BLaER1 treated with 17β-estradiol and CSF1 and Interleukin-3, amounts not matched to agents 10 nM and 100 nM (cell line): ENCODE results near the gene LENEP.

Source experiments
- H3K27ac ChIP-seq, 11 experiments: shearing (Covaris generic); formaldehyde crosslinking; 2 replicates each; pipeline ENCODE4 v1.8.1; 2022
- H3K27me3 ChIP-seq, 11 experiments: shearing (Covaris generic); formaldehyde crosslinking; 2 replicates each; pipeline ENCODE4 v1.8.1; 2022
- H3K36me3 ChIP-seq, 11 experiments: shearing (Covaris generic); formaldehyde crosslinking; 2 replicates each; pipeline ENCODE4 v1.8.1; 2022
- H3K4me1 ChIP-seq, 10 experiments: shearing (Covaris generic); formaldehyde crosslinking; 2 replicates each; pipeline ENCODE4 v1.8.1; 2022
- H3K4me2 ChIP-seq, 11 experiments: shearing (Covaris generic); formaldehyde crosslinking; 2 replicates each; pipeline ENCODE4 v1.8.1; 2022
- H3K4me3 ChIP-seq, 10 experiments: shearing (Covaris generic); formaldehyde crosslinking; 2 replicates each; pipeline ENCODE4 v1.8.1; 2022
- H3K9ac ChIP-seq, 11 experiments: shearing (Covaris generic); formaldehyde crosslinking; 2 replicates each; pipeline ENCODE4 v1.8.1; 2022
- H3K9me3 ChIP-seq, 11 experiments: shearing (Covaris generic); formaldehyde crosslinking; replicated peaks in 1 of 11; 2 replicates each; pipeline ENCODE4 v1.8.1; 2022
- H4K20me1 ChIP-seq, 11 experiments: shearing (Covaris generic); formaldehyde crosslinking; 2 replicates each; pipeline ENCODE4 v1.8.1; 2022
- Cebpa-rat ChIP-seq, 11 experiments: shearing (Covaris generic); IDR thresholded peaks; 2 replicates each; pipeline ENCODE4 v1.8.1; 2022

Gene LENEP

GRCh38 chr1:154951901-154952657 is 41.3 kb upstream of the LENEP start:
- Histone ChIP-seq H3K9me3 (no peaks in the 10 kb centered on the region), H3K4me2 (peak overlapping the region; percentile 89 to 98 (median 96)), H3K9ac (peak overlapping the region; percentile 13 to 85 (median 64); a peak in 20 of 22 replicates), H3K36me3 (peaks cover 31 to 46% (median 40%) of the 10 kb centered on the region in 11 experiments), H3K4me1 (peaks cover 64 to 86% (median 82%) of the 10 kb centered on the region in 10 experiments), H4K20me1 (peaks cover 11 to 61% (median 31%) of the 10 kb centered on the region in 11 experiments; a peak in 14 of 22 replicates), H3K27me3 (no peaks in the 10 kb centered on the region), H3K4me3 (peak overlapping the region; percentile 2 to 71 (median 30); a peak in 13 of 20 replicates), H3K27ac (peak overlapping the region in 9 of 11 experiments; percentile 3 to 94 (median 80); a peak in 17 of 22 replicates)
- TF ChIP-seq Cebpa-rat (IDR thresholded peaks at IDR 0.05), result no peak

GRCh38 chr1:154952664-154953063 is 40.7 kb upstream of the LENEP start:
- Histone ChIP-seq H4K20me1 (peaks cover 11 to 61% (median 31%) of the 10 kb centered on the region in 11 experiments; a peak in 14 of 22 replicates), H3K4me2 (peak overlapping the region; percentile 89 to 98 (median 96)), H3K9ac (peak overlapping the region; percentile 13 to 85 (median 64); a peak in 16 of 22 replicates), H3K9me3 (no peaks in the 10 kb centered on the region), H3K4me3 (peak overlapping the region in 7 of 10 experiments; percentile 16 to 71 (median 66); a peak in 10 of 20 replicates), H3K27ac (peak overlapping the region in 8 of 11 experiments; percentile 22 to 94 (median 84); a peak in 16 of 22 replicates), H3K36me3 (peaks cover 25 to 46% (median 36%) of the 10 kb centered on the region in 11 experiments), H3K4me1 (peaks cover 70 to 87% (median 82%) of the 10 kb centered on the region in 10 experiments), H3K27me3 (no peaks in the 10 kb centered on the region)
- no peak for TF ChIP-seq Cebpa-rat (IDR thresholded peaks at IDR 0.05)

- Histone ChIP-seq H3K4me1 (peaks cover 72 to 87% (median 80%) of the 10 kb centered on the region in 10 experiments), H3K4me2 (peak overlapping the region; percentile 89 to 98 (median 96))
Measured at GRCh38 chr1:154953611-154954038, 39.8 kb upstream of the LENEP start.

GRCh38 chr1:154954541-154954940 is 38.8 kb upstream of the LENEP start:
- Histone ChIP-seq H3K36me3 (peaks cover 30 to 46% (median 35%) of the 10 kb centered on the region in 11 experiments), H3K27ac (peak overlapping the region in 10 of 11 experiments; percentile 78 to 94 (median 86); a peak in 20 of 22 replicates), H3K4me1 (peaks cover 78 to 90% (median 86%) of the 10 kb centered on the region in 10 experiments), H4K20me1 (peaks cover 11 to 51% (median 30%) of the 10 kb centered on the region in 11 experiments; a peak in 14 of 22 replicates), H3K4me3 (peak overlapping the region; percentile 61 to 76 (median 71)), H3K9ac (peak overlapping the region; percentile 67 to 86 (median 83)), H3K27me3 (no peaks in the 10 kb centered on the region), H3K4me2 (peak overlapping the region; percentile 89 to 98 (median 96)), H3K9me3 (no peaks in the 10 kb centered on the region)
- no peak for TF ChIP-seq Cebpa-rat (IDR thresholded peaks at IDR 0.05)

More at GRCh38 chr1:154953611-154954038, 39.8 kb upstream of the LENEP start:
- Histone ChIP-seq H3K9ac (peak overlapping the region in 7 of 11 experiments; percentile 67 to 85 (median 81); a peak in 9 of 22 replicates), H3K27me3 (no peaks in the 10 kb centered on the region), H3K27ac (peak overlapping the region in 10 of 11 experiments; percentile 16 to 94 (median 82); a peak in 15 of 22 replicates), H4K20me1 (peaks cover 11 to 52% (median 28%) of the 10 kb centered on the region in 11 experiments; a peak in 14 of 22 replicates), H3K9me3 (no peaks in the 10 kb centered on the region), H3K4me3 (peak overlapping the region in 9 of 10 experiments; percentile 2 to 71 (median 67); a peak in 12 of 20 replicates), H3K36me3 (peaks cover 22 to 45% (median 32%) of the 10 kb centered on the region in 11 experiments)
- no peak for TF ChIP-seq Cebpa-rat (IDR thresholded peaks at IDR 0.05)

GRCh38 chr1:154955039-154955717 is 38.2 kb upstream of the LENEP start:
- H3K9me3 ChIP-seq, result no peaks in the 10 kb centered on the region
- no peaks in the 10 kb centered on the region for H3K27me3 ChIP-seq
- H3K4me2 ChIP-seq, result peak overlapping the region; percentile 89 to 98 (median 96)
- peaks cover 31 to 46% (median 34%) of the 10 kb centered on the region in 11 experiments for H3K36me3 ChIP-seq
- H3K27ac ChIP-seq, result peak overlapping the region; percentile 66 to 94 (median 86)
- no peak for TF ChIP-seq Cebpa-rat (IDR thresholded peaks at IDR 0.05)
- H3K4me1 ChIP-seq, result peaks cover 85 to 95% (median 92%) of the 10 kb centered on the region in 10 experiments
- H4K20me1 ChIP-seq, result peaks cover 11 to 48% (median 30%) of the 10 kb centered on the region in 11 experiments; a peak in 14 of 22 replicates
- peak overlapping the region; percentile 61 to 76 (median 71) for H3K4me3 ChIP-seq
- H3K9ac ChIP-seq, result peak overlapping the region; percentile 74 to 86 (median 83)

GRCh38 chr1:154955718-154956543 is 37.5 kb upstream of the LENEP start, which contains the start of gene PBXIP1:
PBXIP1 (minus strand) TSS chr1:154956099; CDS start chr1:154953721, 2,378 bp downstream.
- Histone ChIP-seq H3K27me3 (no peaks in the 10 kb centered on the region), H3K36me3 (peaks cover 23 to 39% (median 27%) of the 10 kb centered on the region in 11 experiments), H4K20me1 (peaks cover 11 to 44% (median 27%) of the 10 kb centered on the region in 11 experiments; a peak in 13 of 22 replicates), H3K9ac (peak within 1 kb of the TSS; percentile 74 to 86 (median 83)), H3K4me1 (peaks cover 86 to 96% (median 92%) of the 10 kb centered on the region in 10 experiments), H3K4me3 (peak within 1 kb of the TSS; percentile 61 to 76 (median 71)), H3K27ac (peak within 1 kb of the TSS; percentile 66 to 94 (median 86)), H3K9me3 (no peaks in the 10 kb centered on the region), H3K4me2 (peak within 1 kb of the TSS; percentile 89 to 98 (median 96))
- TF ChIP-seq Cebpa-rat (IDR thresholded peaks at IDR 0.05), result no peak

GRCh38 chr1:154956544-154956941 is 36.8 kb upstream of the LENEP start:
- TF ChIP-seq Cebpa-rat (IDR thresholded peaks at IDR 0.05), result no peak
- H4K20me1 ChIP-seq, result peaks cover 8 to 41% (median 23%) of the 10 kb centered on the region in 11 experiments; a peak in 13 of 22 replicates
- H3K4me3 ChIP-seq, result peak overlapping the region; percentile 61 to 76 (median 71)
- H3K9me3 ChIP-seq, result no peaks in the 10 kb centered on the region
- H3K27me3 ChIP-seq, result no peaks in the 10 kb centered on the region
- H3K9ac ChIP-seq, result peak overlapping the region; percentile 74 to 86 (median 83); a peak in 21 of 22 replicates
- peaks cover 18 to 32% (median 21%) of the 10 kb centered on the region in 11 experiments for H3K36me3 ChIP-seq
- H3K27ac ChIP-seq, result peak overlapping the region; percentile 66 to 94 (median 86); a peak in 20 of 22 replicates
- peak overlapping the region; percentile 89 to 98 (median 96) for H3K4me2 ChIP-seq
- peaks cover 80 to 90% (median 86%) of the 10 kb centered on the region in 10 experiments for H3K4me1 ChIP-seq
